Measurements from ENCODE around the gene HTR3C.

Gene HTR3C

GRCh38 chr3:184075901-184076300 lies 23.1 kb downstream of the HTR3C start:
- H3K4me3 ChIP-seq (ENCODE audit: severe bottlenecking): no peak overlapping the region
- ATAC-seq (ENCODE audit: low read depth): no peak
- no peaks in the 10 kb centered on the region for H3K9me3 ChIP-seq (ENCODE audit: severe bottlenecking)
- no peak for DNase-seq (ENCODE audit: low spot score)
- TF ChIP-seq CTCF (IDR thresholded peaks at IDR 0.05; ENCODE audit: poor library complexity, severe bottlenecking): no peak
- no peaks in the 10 kb centered on the region for H3K4me1 ChIP-seq (ENCODE audit: insufficient read depth, poor library complexity, severe bottlenecking)
- no peaks in the 10 kb centered on the region for H3K27me3 ChIP-seq (ENCODE audit: insufficient read depth, poor library complexity, severe bottlenecking)
- no peak overlapping the region for H3K27ac ChIP-seq (ENCODE audit: poor library complexity, severe bottlenecking)
- H3K36me3 ChIP-seq (ENCODE audit: low read depth): no peaks in the 10 kb centered on the region

GRCh38 chr3:184077881-184078280 lies 25.0 kb downstream of the HTR3C start:
- Histone ChIP-seq H3K27ac (ENCODE audit: poor library complexity, severe bottlenecking) (no peak overlapping the region), H3K36me3 (ENCODE audit: low read depth) (no peaks in the 10 kb centered on the region), H3K4me3 (ENCODE audit: severe bottlenecking) (no peak overlapping the region), H3K4me1 (ENCODE audit: insufficient read depth, poor library complexity, severe bottlenecking) (no peaks in the 10 kb centered on the region), H3K9me3 (ENCODE audit: severe bottlenecking) (no peaks in the 10 kb centered on the region), H3K27me3 (ENCODE audit: insufficient read depth, poor library complexity, severe bottlenecking) (no peaks in the 10 kb centered on the region)
- no peak for TF ChIP-seq CTCF (IDR thresholded peaks at IDR 0.05; ENCODE audit: poor library complexity, severe bottlenecking)
- DNase-seq (ENCODE audit: low spot score) (no peak), ATAC-seq (ENCODE audit: low read depth) (no peak)

- Histone ChIP-seq H3K4me3 (ENCODE audit: severe bottlenecking) (no peak overlapping the region), H3K27me3 (ENCODE audit: insufficient read depth, poor library complexity, severe bottlenecking) (no peaks in the 10 kb centered on the region), H3K27ac (ENCODE audit: poor library complexity, severe bottlenecking) (no peak overlapping the region), H3K36me3 (ENCODE audit: low read depth) (no peaks in the 10 kb centered on the region), H3K4me1 (ENCODE audit: insufficient read depth, poor library complexity, severe bottlenecking) (no peaks in the 10 kb centered on the region), H3K9me3 (ENCODE audit: severe bottlenecking) (no peaks in the 10 kb centered on the region)
- DNase-seq (ENCODE audit: low spot score) (no peak), ATAC-seq (ENCODE audit: low read depth) (no peak)
- no peak for TF ChIP-seq CTCF (IDR thresholded peaks at IDR 0.05; ENCODE audit: poor library complexity, severe bottlenecking)
Measured at GRCh38 chr3:184078851-184079250, 26.0 kb downstream of the HTR3C start.

- Histone ChIP-seq H3K27ac (ENCODE audit: poor library complexity, severe bottlenecking) (no peak overlapping the region), H3K4me1 (ENCODE audit: insufficient read depth, poor library complexity, severe bottlenecking) (no peaks in the 10 kb centered on the region), H3K4me3 (ENCODE audit: severe bottlenecking) (no peak overlapping the region), H3K27me3 (ENCODE audit: insufficient read depth, poor library complexity, severe bottlenecking) (no peaks in the 10 kb centered on the region), H3K36me3 (ENCODE audit: low read depth) (no peaks in the 10 kb centered on the region), H3K9me3 (ENCODE audit: severe bottlenecking) (peaks cover 2% of the 10 kb centered on the region)
- no peak for TF ChIP-seq CTCF (IDR thresholded peaks at IDR 0.05; ENCODE audit: poor library complexity, severe bottlenecking)
- ATAC-seq (ENCODE audit: low read depth) (no peak), DNase-seq (ENCODE audit: low spot score) (no peak)
Measured at GRCh38 chr3:184081116-184081830, 28.4 kb downstream of the HTR3C start.

GRCh38 chr3:184082034-184082433 lies 29.2 kb downstream of the HTR3C start:
- Histone ChIP-seq H3K27ac (ENCODE audit: poor library complexity, severe bottlenecking) (no peak overlapping the region), H3K9me3 (ENCODE audit: severe bottlenecking) (peaks cover 2% of the 10 kb centered on the region), H3K27me3 (ENCODE audit: insufficient read depth, poor library complexity, severe bottlenecking) (no peaks in the 10 kb centered on the region), H3K4me1 (ENCODE audit: insufficient read depth, poor library complexity, severe bottlenecking) (no peaks in the 10 kb centered on the region), H3K4me3 (ENCODE audit: severe bottlenecking) (no peak overlapping the region), H3K36me3 (ENCODE audit: low read depth) (no peaks in the 10 kb centered on the region)
- DNase-seq (ENCODE audit: low spot score): no peak
- TF ChIP-seq CTCF (IDR thresholded peaks at IDR 0.05; ENCODE audit: poor library complexity, severe bottlenecking): no peak
- ATAC-seq (ENCODE audit: low read depth): no peak

Measured in RWPE2 (cell line).